Measurements from ENCODE around the gene CDK19.
"Not testable (repeated sequence)": the region's sequence is repeated elsewhere in the genome, so short reads cannot be mapped to it uniquely, and the experiment has no call there.

CDK19 gene

GRCh38 chr6:110841266-110841665 is 26.0 kb upstream of the CDK19 start:
- H3K36me3 ChIP-seq (ENCODE audit: control insufficient read depth in 2 of 2, insufficient read depth in 2 of 2, low read length in 2 of 2): no peaks in the 10 kb centered on the region
- no peaks in the 10 kb centered on the region for H3K9me3 ChIP-seq (ENCODE audit: control insufficient read depth in 2 of 2, low read length in 2 of 2)
- no peak overlapping the region for H3K4me3 ChIP-seq (ENCODE audit: low read length in 2 of 2)
- no peak overlapping the region for H3K27ac ChIP-seq (ENCODE audit: low read depth in 2 of 2, low read length in 2 of 2)
- no peaks in the 10 kb centered on the region for H3K27me3 ChIP-seq (ENCODE audit: control insufficient read depth in 2 of 2, insufficient read depth in 2 of 2, low read length in 2 of 2)
- no peaks in the 10 kb centered on the region for H3K4me1 ChIP-seq (ENCODE audit: control insufficient read depth in 2 of 2, insufficient read depth in 2 of 2, low read length in 2 of 2)
- H3K9ac ChIP-seq (ENCODE audit: low read depth in 1 of 2, low read length in 2 of 2): no peak overlapping the region

GRCh38 chr6:110835751-110836150 is 20.5 kb upstream of the CDK19 start:
- not testable (repeated sequence) for H3K9ac ChIP-seq (ENCODE audit: low read depth in 1 of 2, low read length in 2 of 2); H3K27ac ChIP-seq (ENCODE audit: low read depth in 2 of 2, low read length in 2 of 2); H3K27me3 ChIP-seq (ENCODE audit: control insufficient read depth in 2 of 2, insufficient read depth in 2 of 2, low read length in 2 of 2); H3K9me3 ChIP-seq (ENCODE audit: control insufficient read depth in 2 of 2, low read length in 2 of 2); H3K4me1 ChIP-seq (ENCODE audit: control insufficient read depth in 2 of 2, insufficient read depth in 2 of 2, low read length in 2 of 2); H3K36me3 ChIP-seq (ENCODE audit: control insufficient read depth in 2 of 2, insufficient read depth in 2 of 2, low read length in 2 of 2); H3K4me3 ChIP-seq (ENCODE audit: low read length in 2 of 2)

GRCh38 chr6:110833831-110834230 is 18.6 kb upstream of the CDK19 start:
- H3K27me3 ChIP-seq (ENCODE audit: control insufficient read depth in 2 of 2, insufficient read depth in 2 of 2, low read length in 2 of 2): no peaks in the 10 kb centered on the region
- no peak overlapping the region for H3K4me3 ChIP-seq (ENCODE audit: low read length in 2 of 2)
- H3K27ac ChIP-seq (ENCODE audit: low read depth in 2 of 2, low read length in 2 of 2): no peak overlapping the region
- no peaks in the 10 kb centered on the region for H3K36me3 ChIP-seq (ENCODE audit: control insufficient read depth in 2 of 2, insufficient read depth in 2 of 2, low read length in 2 of 2)
- H3K9ac ChIP-seq (ENCODE audit: low read depth in 1 of 2, low read length in 2 of 2): no peak overlapping the region
- H3K4me1 ChIP-seq (ENCODE audit: control insufficient read depth in 2 of 2, insufficient read depth in 2 of 2, low read length in 2 of 2): no peaks in the 10 kb centered on the region
- no peaks in the 10 kb centered on the region for H3K9me3 ChIP-seq (ENCODE audit: control insufficient read depth in 2 of 2, low read length in 2 of 2)

GRCh38 chr6:110831405-110831804 is 16.1 kb upstream of the CDK19 start:
- Histone ChIP-seq H3K36me3 (ENCODE audit: control insufficient read depth in 2 of 2, insufficient read depth in 2 of 2, low read length in 2 of 2) (no peaks in the 10 kb centered on the region), H3K4me1 (ENCODE audit: control insufficient read depth in 2 of 2, insufficient read depth in 2 of 2, low read length in 2 of 2) (no peaks in the 10 kb centered on the region), H3K4me3 (ENCODE audit: low read length in 2 of 2) (no peak overlapping the region)

GRCh38 chr6:110828396-110828795 is 13.1 kb upstream of the CDK19 start:
- H3K4me3 ChIP-seq (ENCODE audit: low read length in 2 of 2): no peak overlapping the region
- no peaks in the 10 kb centered on the region for H3K27me3 ChIP-seq (ENCODE audit: control insufficient read depth in 2 of 2, insufficient read depth in 2 of 2, low read length in 2 of 2)
- no peaks in the 10 kb centered on the region for H3K9me3 ChIP-seq (ENCODE audit: control insufficient read depth in 2 of 2, low read length in 2 of 2)
- H3K27ac ChIP-seq (ENCODE audit: low read depth in 2 of 2, low read length in 2 of 2): no peak overlapping the region
- H3K36me3 ChIP-seq (ENCODE audit: control insufficient read depth in 2 of 2, insufficient read depth in 2 of 2, low read length in 2 of 2): no peaks in the 10 kb centered on the region
- no peak overlapping the region for H3K9ac ChIP-seq (ENCODE audit: low read depth in 1 of 2, low read length in 2 of 2)
- H3K4me1 ChIP-seq (ENCODE audit: control insufficient read depth in 2 of 2, insufficient read depth in 2 of 2, low read length in 2 of 2): no peaks in the 10 kb centered on the region

More at GRCh38 chr6:110831405-110831804, 16.1 kb upstream of the CDK19 start:
- Histone ChIP-seq H3K9ac (ENCODE audit: low read depth in 1 of 2, low read length in 2 of 2) (no peak overlapping the region), H3K27ac (ENCODE audit: low read depth in 2 of 2, low read length in 2 of 2) (no peak overlapping the region), H3K9me3 (ENCODE audit: control insufficient read depth in 2 of 2, low read length in 2 of 2) (no peaks in the 10 kb centered on the region), H3K27me3 (ENCODE audit: control insufficient read depth in 2 of 2, insufficient read depth in 2 of 2, low read length in 2 of 2) (no peaks in the 10 kb centered on the region)

GRCh38 chr6:110826236-110827129 is 11.2 kb upstream of the CDK19 start:
- Histone ChIP-seq H3K9me3 (ENCODE audit: control insufficient read depth in 2 of 2, low read length in 2 of 2) (no peaks in the 10 kb centered on the region), H3K27ac (ENCODE audit: low read depth in 2 of 2, low read length in 2 of 2) (no peak overlapping the region), H3K9ac (ENCODE audit: low read depth in 1 of 2, low read length in 2 of 2) (no peak overlapping the region), H3K4me3 (ENCODE audit: low read length in 2 of 2) (no peak overlapping the region), H3K27me3 (ENCODE audit: control insufficient read depth in 2 of 2, insufficient read depth in 2 of 2, low read length in 2 of 2) (no peaks in the 10 kb centered on the region), H3K36me3 (ENCODE audit: control insufficient read depth in 2 of 2, insufficient read depth in 2 of 2, low read length in 2 of 2) (no peaks in the 10 kb centered on the region), H3K4me1 (ENCODE audit: control insufficient read depth in 2 of 2, insufficient read depth in 2 of 2, low read length in 2 of 2) (peaks cover 0 to 3% of the 10 kb centered on the region in 2 donors)

- no peak overlapping the region for H3K27ac ChIP-seq (ENCODE audit: low read depth in 2 of 2, low read length in 2 of 2)
- no peaks in the 10 kb centered on the region for H3K36me3 ChIP-seq (ENCODE audit: control insufficient read depth in 2 of 2, insufficient read depth in 2 of 2, low read length in 2 of 2)
- no peaks in the 10 kb centered on the region for H3K27me3 ChIP-seq (ENCODE audit: control insufficient read depth in 2 of 2, insufficient read depth in 2 of 2, low read length in 2 of 2)
- H3K4me1 ChIP-seq (ENCODE audit: control insufficient read depth in 2 of 2, insufficient read depth in 2 of 2, low read length in 2 of 2): peaks cover 0 to 3% of the 10 kb centered on the region in 2 donors
- H3K4me3 ChIP-seq (ENCODE audit: low read length in 2 of 2): no peak overlapping the region
- no peaks in the 10 kb centered on the region for H3K9me3 ChIP-seq (ENCODE audit: control insufficient read depth in 2 of 2, low read length in 2 of 2)
- no peak overlapping the region for H3K9ac ChIP-seq (ENCODE audit: low read depth in 1 of 2, low read length in 2 of 2)
Measured at GRCh38 chr6:110823146-110823545, 7.9 kb upstream of the CDK19 start.

- peaks cover 0 to 3% of the 10 kb centered on the region in 2 donors for H3K4me1 ChIP-seq (ENCODE audit: control insufficient read depth in 2 of 2, insufficient read depth in 2 of 2, low read length in 2 of 2)
- H3K36me3 ChIP-seq (ENCODE audit: control insufficient read depth in 2 of 2, insufficient read depth in 2 of 2, low read length in 2 of 2): no peaks in the 10 kb centered on the region
- H3K4me3 ChIP-seq (ENCODE audit: low read length in 2 of 2): no peak overlapping the region
- no peaks in the 10 kb centered on the region for H3K9me3 ChIP-seq (ENCODE audit: control insufficient read depth in 2 of 2, low read length in 2 of 2)
- no peak overlapping the region for H3K27ac ChIP-seq (ENCODE audit: low read depth in 2 of 2, low read length in 2 of 2)
- H3K9ac ChIP-seq (ENCODE audit: low read depth in 1 of 2, low read length in 2 of 2): no peak overlapping the region
- H3K27me3 ChIP-seq (ENCODE audit: control insufficient read depth in 2 of 2, insufficient read depth in 2 of 2, low read length in 2 of 2): no peaks in the 10 kb centered on the region
Measured at GRCh38 chr6:110822249-110822648, 7.0 kb upstream of the CDK19 start.

GRCh38 chr6:110816677-110817076 is 1.4 kb upstream of the CDK19 start:
- H3K4me3 ChIP-seq (ENCODE audit: low read length in 2 of 2): no peak overlapping the region
- H3K36me3 ChIP-seq (ENCODE audit: control insufficient read depth in 2 of 2, insufficient read depth in 2 of 2, low read length in 2 of 2): no peaks in the 10 kb centered on the region
- no peaks in the 10 kb centered on the region for H3K27me3 ChIP-seq (ENCODE audit: control insufficient read depth in 2 of 2, insufficient read depth in 2 of 2, low read length in 2 of 2)
- peaks cover 8 to 11% of the 10 kb centered on the region in 2 donors for H3K4me1 ChIP-seq (ENCODE audit: control insufficient read depth in 2 of 2, insufficient read depth in 2 of 2, low read length in 2 of 2)
- no peak overlapping the region for H3K9ac ChIP-seq (ENCODE audit: low read depth in 1 of 2, low read length in 2 of 2)
- H3K9me3 ChIP-seq (ENCODE audit: control insufficient read depth in 2 of 2, low read length in 2 of 2): no peaks in the 10 kb centered on the region
- H3K27ac ChIP-seq (ENCODE audit: low read depth in 2 of 2, low read length in 2 of 2): peak overlapping the region in 1 of 2 donors; percentile 98

- peak overlapping the region; percentile 96 to 99 for H3K4me3 ChIP-seq (ENCODE audit: low read length in 2 of 2)
- no peaks in the 10 kb centered on the region for H3K27me3 ChIP-seq (ENCODE audit: control insufficient read depth in 2 of 2, insufficient read depth in 2 of 2, low read length in 2 of 2)
- peak overlapping the region; percentile 89 to 90 for H3K9ac ChIP-seq (ENCODE audit: low read depth in 1 of 2, low read length in 2 of 2)
- H3K9me3 ChIP-seq (ENCODE audit: control insufficient read depth in 2 of 2, low read length in 2 of 2): no peaks in the 10 kb centered on the region
- H3K27ac ChIP-seq (ENCODE audit: low read depth in 2 of 2, low read length in 2 of 2): peak overlapping the region; percentile 97 to 98
- peaks cover 8 to 11% of the 10 kb centered on the region in 2 donors for H3K4me1 ChIP-seq (ENCODE audit: control insufficient read depth in 2 of 2, insufficient read depth in 2 of 2, low read length in 2 of 2)
- H3K36me3 ChIP-seq (ENCODE audit: control insufficient read depth in 2 of 2, insufficient read depth in 2 of 2, low read length in 2 of 2): no peaks in the 10 kb centered on the region
Measured at GRCh38 chr6:110815015-110815410, 256 bp downstream of the CDK19 start.
